Measurements from ENCODE around the gene TRPC3.

The TRPC3 gene

DNA sequence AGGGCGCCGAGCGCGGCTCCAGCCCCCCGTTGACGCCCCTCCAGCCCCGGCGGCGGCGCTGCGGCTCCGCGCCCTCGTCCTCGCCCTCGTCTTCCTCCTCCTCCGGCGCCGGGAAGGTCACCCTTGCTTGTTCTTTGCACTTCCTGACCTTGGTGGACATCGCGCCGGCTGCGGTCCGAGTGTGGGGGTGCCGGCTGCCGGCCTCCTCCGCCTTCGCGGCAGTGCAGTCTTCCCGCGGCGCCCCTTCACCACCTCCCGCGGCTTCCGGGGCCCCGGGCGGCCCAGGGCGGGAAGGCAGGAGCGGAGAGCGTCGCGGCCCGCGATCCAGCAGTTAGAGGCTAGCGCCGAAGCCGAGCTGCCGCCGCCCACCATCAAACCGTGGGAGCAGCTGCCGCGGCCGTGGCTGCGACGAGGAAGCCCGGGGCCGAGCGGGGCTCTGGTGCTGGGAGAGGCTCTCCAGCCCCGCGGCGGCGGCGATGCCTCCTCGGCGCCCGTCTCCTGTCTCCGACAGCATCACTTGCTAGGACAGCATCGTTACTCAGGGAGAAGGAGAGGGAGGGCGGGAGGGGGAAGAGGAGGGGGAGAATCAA is at the start of gene TRPC3:
Gene TRPC3, minus strand, starts transcription at position 540 of the 590 bp plus-strand sequence. Its CDS starts 380 bp downstream, at position 160.
- DNase-seq (ENCODE audit: low spot score), result peak; percentile 10

DNA sequence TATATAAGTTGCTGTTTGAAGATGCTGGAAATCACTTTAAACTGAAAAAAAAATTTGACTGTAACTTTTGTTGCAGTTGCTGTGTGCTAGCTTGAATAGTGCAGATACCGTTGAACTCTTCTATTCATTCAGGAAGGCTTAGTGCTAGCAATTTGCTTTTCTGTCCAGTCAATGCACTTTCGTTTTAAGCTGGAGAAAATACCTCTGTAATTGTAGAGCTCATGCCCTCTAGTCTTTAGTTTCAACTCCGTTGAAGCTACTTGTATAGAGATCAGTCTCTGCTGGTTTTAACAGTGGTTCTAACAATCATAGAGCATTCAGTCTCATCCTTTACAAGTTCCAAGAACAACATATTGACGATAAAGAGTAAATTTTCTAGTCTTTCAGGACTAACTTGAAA is 49.0 kb upstream of the TRPC3 start:
- DNase-seq (ENCODE audit: low spot score), result no peak

DNA sequence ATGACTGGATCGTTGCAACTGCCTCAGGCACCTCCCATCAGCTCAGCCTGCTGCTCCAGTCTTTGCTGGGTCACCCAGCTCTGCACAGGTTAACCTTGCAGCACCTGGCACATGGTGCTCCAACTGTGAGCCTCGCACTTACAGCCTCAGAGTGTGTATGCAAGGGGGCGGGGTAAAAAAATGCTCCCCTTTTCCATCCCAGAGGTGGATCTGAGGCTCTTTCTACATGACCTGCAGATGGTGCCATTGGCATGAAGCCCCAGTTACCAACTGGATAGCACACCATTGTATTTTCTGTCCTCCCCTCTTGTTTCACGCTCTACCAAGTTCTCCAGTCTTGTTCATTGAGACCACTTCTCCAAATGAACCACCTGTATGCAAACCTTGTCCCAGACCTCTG is 46.2 kb upstream of the TRPC3 start:
- no peak for DNase-seq (ENCODE audit: low spot score)

DNA sequence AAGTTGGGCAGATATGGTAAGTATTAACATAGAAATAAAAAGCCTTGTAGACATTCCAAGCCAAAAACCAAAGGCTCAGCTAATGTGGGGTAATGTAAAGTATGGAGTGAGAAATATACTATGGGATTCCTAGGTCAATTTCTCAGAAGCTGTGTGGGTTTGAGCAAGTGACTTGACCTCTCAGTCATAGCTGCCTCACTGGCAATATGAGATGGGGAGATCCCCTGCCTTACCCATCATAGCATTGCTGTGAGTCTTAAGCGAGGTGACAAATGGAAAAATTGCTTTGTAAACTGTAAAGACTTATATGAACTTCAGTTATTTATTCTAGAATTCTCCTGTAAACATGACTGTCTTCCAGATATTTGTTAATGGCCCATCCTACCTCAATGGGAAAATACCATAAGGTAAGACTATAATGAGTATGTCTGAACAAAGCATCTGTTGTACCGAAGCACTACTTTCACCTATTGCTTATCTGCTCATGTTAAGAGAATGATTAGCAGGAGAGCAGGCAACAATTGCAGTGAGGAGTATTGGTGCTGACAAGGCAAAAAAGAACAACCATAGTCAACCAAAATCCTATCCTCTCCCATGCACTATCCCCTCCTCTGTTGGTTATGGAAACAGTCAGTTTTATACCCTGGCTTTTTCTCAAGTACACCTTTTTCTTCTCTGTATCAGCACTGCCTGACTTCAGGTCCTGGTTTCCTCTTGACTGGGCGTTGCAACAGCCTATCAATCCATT is 44.1 kb upstream of the TRPC3 start:
- DNase-seq (ENCODE audit: low spot score), result no peak

DNA sequence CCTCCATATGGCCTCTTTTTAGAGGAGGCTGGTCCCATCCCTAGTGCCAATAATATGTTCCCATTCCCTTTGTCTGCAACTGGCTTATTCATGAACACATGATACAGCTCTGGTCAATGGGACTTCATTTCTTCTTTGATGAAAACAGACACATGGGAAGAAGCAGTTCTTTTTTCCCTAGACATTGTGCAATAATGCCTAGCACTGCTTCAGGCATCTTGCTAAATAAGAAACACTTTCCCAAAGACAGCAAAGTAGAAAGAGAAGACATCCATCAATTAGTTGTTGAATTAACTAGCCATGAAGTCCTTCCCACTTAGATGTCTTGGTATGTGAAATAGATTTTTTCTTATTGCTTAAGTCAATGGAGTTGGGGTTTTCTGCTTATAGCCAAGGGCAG is 40.1 kb upstream of the TRPC3 start:
- no peak for DNase-seq (ENCODE audit: low spot score)

DNA sequence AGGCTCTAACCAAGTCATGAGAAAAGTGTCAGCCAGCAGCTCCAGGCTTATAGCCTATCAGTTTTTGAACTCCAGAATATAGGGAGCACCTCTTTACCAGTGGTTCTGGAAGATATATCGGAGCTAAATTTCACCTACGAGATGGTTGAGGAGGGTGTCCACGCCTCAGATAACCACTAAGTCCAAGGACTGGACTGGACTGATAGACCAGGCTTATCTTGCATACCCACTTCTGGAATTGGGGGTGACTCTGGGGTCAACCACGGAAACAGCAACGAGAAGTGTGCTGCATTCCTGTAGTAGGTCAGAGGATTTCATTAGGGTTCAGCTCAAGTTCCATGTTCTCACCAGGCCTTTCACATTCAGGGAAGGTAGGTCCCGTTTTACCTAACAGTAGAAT is 38.6 kb upstream of the TRPC3 start:
- no peak for DNase-seq (ENCODE audit: low spot score)

DNA sequence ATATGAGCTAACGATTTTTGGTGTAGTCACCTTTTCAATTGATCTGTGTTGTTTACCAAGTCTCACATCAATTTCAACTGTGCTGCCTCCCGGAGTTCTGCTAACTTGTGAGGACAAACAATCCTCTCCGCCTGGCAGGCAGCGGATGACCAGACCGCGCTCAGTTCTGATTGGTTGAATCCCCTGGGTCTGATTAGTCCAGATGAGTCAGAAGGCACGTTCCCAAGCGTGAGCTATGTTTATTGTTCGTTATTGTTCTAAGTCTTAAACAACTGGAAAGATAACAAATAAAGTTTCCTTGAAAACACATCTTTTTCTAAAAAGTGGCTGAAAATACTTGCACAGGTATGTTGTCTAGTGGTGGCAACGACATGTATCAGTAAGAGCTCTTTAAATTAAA is 37.9 kb upstream of the TRPC3 start:
- no peak for DNase-seq (ENCODE audit: low spot score)

DNA sequence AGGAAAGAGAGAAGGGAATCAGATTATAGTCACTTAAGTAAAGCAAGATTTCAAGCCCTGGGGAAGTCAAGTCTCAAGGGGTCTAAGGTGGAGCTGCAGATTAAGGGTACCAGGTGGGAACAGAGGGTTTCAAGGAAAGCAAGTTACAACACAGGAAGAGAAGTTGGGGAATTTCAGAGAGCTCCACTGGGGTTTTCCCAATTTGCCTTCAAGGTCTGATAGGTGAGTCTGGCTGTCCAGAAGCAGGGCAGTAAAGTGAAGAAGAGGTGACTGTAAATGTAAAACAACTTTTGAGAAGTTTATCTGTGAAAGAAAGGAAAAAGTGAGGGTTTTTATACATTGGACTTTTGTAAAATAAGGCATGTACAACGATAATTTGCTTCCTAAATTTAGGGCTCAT is 37.1 kb upstream of the TRPC3 start:
- peak; percentile 12 for DNase-seq (ENCODE audit: low spot score)

DNA sequence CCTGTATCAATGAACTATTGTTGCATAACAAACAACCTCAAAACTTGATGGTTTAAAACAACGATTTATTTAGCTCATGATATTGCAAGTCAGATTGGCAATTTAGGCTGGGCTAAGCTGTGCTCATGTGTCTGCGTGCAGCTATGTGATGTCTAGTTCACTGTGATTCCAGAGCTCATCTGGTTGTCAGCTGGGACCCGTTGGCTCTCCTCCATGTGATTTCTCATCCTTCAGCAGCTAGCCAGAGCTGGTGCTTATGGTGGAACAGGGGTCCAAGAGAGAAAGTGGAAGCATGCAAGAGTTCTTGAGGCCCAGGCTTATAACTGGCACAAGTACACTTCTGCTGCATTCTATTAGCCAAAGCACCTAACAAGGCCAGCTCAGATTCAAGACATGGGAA is 28.8 kb upstream of the TRPC3 start:
- DNase-seq (ENCODE audit: low spot score), result no peak

DNA sequence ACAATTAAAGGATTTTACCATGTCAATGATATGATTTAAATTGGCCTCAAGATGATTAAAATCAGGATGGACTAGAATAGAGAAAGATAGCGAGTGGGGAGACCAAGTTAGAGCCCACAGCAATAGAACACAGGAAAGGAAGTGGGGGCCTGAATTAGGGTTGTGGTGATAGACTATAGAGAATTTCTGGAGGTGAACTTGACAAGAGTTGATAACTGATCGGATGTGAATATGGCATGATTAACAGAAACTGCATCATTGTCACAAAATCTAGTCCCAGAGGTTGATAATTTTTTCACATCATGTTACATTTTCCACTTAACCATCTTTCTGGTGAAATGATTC is 26.3 kb upstream of the TRPC3 start:
- DNase-seq (ENCODE audit: low spot score), result no peak

DNA sequence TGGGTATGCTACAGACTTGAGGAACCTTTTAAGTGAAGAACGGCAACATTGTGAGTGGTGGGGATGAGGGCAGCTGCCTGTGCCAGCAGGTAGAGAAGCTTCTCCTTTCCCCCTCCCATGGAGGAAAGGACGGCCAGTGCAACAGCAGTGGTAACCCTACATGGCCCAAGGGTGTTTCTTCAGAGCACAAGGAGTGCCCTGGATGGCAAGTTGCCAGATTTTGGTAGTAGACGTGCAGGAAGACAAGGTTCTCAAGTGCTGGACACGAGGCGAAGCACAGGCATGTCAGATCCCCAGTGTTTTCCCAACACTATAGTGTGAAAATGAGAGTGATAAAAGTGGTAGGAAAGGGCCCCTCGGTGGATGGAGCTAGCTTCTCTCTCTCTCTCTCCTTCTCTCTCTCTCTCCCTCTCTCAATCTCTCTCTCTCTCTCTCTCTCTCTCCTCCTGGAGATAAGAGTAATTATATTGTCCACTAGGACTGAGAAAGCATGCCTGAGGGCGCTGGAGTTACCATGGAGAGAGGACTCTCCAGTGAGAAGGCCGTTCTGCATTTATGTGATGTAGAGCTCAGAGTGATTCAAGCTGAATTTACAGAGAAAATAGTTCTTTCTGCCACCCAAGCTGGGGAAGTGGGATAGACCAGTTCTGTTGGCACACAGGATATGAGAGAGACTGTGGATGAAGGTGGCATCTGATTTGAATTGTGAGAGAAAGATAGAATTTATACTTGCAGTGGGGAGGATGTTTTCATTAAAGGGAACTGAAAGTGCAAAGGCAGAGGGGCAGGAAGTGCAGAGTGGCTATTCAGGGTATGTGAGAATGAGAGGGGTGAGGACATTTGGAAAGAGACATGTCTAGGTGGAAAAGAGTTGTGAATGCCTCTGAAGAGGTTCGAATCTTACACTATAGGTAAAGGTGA is 25.7 kb upstream of the TRPC3 start:
- no peak for DNase-seq (ENCODE audit: low spot score)

DNA sequence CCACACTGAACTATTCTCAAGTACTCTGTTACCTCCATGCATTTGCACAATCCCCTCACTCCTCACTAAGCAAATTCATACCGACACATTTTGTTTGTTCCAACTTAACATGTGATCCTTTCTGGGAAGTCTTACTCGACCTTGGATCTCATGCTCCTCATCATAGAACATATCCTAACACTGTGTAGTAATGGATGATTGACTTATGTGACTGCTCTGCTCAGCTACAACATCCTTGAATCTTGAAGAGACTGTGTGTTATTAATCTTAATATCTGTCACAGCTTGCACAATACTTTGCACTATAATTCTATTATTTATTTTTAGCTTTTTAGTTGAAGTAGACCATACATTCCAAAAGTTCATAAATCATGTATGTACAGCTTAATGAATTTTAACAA is 23.9 kb upstream of the TRPC3 start:
- no peak for DNase-seq (ENCODE audit: low spot score)

DNA sequence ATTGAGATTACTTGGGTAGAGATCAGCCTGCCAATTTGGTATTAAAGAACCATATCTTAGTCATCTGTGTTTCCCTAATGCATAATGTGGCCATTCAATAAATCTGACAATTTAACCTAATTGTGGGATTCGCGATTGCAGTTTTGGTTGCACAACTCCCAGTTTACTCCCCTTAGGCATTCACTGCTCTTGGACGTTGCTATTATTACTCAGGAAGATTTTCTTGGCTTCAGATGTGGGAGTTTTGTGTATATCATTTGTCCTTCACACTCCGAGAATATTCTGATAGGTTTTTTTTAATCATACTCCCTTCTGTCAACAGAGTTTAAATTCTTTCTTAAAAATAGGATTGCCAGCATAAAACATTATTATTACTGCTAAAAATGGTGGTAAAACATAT is 22.0 kb upstream of the TRPC3 start:
- no peak for DNase-seq (ENCODE audit: low spot score)

DNA sequence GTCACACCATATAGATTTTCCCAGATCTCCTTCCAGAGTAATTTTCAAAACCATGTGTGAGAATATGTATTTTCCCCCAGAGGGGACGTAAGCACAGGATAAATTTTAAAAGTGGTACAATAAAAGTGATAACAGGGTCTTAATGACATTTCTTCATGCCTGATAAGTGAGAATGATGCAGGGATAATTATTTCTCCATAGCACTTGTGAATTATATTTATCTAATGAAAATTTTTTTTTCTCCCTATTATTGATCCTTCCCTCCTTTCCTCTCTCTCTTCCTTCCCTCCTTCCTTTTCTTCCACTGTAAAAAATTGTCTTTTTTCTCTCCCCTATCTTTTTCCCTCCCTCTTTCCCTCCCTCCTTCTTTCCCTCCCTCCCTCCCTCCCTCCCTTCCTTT is 17.0 kb upstream of the TRPC3 start:
- DNase-seq (ENCODE audit: low spot score), result no peak

DNA sequence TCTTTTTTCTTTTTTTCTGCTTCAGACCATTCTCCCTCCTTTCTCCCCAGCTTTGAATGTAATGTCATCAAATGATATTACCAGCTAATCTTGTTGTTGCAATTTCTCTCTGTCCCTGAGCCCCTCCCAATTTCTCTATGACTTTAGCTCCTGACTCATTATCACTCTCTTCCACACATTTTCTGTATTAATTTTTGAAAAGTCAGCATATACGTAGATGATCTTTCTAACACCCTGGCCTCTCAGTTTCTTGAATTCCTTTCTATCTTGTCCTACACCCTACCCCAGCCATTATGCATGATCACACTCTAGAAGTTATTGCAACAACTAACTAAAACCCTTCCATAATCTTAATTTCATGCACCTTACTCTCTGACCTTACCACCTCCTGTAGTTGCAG is 13.1 kb upstream of the TRPC3 start:
- no peak for DNase-seq (ENCODE audit: low spot score)

DNA sequence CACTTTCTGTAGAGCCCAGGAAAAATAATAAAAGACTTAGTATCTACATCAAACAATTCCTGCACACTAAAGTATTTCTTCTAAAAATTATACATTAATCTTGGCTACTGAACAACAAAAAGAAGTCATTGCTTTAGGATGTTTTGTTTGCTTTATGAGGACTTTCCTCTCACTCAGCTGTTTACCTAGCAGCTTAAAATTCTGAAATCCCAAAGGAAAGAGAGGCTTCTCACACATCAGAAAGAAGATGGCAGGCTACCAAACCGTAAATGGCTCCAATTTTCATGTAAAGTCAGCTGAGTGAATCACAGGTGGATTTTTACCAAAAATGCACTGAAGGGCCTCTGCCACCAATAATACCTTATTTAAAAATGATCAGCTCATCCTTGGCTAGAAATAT is 9.0 kb upstream of the TRPC3 start:
- no peak for DNase-seq (ENCODE audit: low spot score)

DNA sequence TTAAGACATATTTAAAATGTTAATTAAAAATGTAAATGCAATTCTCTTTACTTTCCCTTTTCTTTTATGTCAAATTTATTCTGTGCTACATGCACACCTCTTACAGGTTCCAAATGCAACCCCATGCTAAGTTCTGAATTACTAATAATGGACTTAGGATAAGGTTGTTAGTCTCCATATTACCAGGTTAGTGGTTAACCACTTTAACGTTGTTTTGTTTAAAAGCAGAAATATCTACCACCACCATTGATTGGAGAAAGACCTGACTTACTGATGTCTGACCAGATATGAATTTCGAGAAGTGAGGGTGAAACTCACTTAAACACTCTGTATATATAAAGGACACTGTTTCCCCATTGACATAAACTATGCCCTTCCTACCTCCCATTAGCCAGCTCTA is 6.9 kb upstream of the TRPC3 start:
- no peak for DNase-seq (ENCODE audit: low spot score)

DNA sequence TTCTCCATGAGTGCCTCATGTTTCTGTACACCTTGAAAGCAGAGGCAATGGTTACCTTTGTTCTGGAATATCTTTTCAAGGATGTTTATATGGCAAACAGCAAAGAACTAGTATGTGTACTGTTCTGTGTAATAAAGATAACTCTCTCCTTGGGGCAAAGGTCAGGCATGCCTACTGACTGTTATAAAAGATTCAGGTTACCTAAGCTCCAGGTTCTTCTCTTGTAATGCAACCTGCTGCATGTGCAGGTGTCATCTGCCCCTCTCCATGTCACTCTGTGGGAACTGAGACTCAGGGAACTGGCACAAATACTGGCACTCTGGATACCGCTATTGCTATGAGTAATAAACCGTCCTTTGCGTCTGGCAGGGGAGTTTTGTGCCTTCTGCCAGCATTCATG is 5.4 kb upstream of the TRPC3 start:
- no peak for DNase-seq (ENCODE audit: low spot score)

DNA sequence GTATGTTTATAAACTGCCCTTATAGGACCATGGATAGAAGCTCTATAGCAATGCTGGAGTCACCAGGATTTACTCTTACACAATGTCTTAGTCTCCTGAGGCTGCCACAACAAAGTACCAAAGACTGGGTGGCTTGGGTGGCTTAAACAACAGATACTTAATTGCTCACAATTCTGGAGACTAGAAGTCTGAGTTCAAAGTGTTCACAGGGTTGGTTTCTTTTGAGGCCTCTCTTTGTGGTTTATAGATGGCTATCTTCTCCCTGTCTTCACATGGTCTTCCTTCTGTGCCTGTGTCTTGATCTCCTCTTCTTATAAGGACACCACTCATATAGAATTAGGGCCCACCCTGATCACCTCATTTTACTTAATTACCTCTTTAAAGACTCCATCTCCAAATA is 2.0 kb upstream of the TRPC3 start:
- DNase-seq (ENCODE audit: low spot score), result no peak

DNA sequence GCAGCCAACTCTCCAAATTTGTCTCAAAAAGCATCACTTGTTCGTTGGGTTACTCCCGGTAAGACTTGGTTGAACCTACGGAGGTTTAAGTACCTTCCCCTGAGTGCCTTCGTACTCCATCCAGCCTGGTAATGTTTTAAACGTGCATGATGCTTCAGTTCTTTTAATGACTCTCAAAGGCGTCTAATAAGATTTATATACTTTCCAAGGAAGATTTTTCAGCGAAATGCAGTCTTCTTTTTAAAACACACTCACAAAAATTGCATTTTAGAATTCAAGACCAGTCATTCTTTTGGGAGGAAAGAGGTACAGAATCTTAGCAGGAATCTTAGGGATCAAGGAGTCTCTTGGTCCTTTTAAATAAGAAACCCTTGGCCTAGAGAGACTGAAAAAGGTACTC is 430 bp upstream of the TRPC3 start:
- no peak for DNase-seq (ENCODE audit: low spot score)

DNA sequence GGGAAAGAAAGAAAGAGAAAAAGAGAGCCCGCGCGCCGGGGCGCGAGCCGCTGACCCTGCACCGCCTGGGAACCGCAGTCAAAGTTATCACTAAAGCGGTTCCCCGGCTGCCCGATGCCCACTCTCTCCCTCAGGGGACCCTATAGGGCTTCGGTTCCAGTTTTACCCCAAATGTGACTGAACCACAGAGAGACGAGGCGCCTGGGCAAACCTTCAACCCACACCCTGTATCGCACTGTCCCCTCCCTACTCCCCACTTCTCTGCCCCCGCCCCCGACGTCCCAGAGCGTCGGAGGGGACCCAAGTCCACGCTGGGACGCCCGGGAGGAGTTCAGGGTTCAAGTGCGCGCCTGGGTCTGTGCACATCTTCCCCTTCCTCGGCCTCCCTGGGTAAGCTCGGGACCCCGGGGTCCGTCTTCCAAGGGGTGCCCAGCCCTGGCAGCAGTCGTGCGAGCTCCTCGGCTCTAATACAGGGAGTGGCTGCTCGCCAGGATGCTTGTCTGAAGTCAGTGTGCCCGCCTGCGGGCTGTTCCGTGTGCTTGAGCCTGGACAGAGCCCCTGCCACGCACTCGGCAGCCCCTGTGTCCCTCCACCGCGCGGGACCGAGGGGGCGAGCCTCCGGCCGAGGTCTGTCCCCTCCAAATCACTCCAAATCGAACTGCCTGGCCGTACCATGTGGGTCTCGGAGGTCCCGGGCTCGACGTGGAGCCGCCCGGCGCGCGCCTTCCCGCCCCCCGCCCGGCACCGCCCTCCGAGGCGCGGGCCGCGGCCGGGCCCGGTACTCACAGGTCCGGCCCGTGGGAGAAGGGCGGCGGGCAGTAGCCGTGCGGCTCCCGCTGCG is 960 bp downstream of the TRPC3 start:
- peak; percentile 6 for DNase-seq (ENCODE audit: low spot score)

DNA sequence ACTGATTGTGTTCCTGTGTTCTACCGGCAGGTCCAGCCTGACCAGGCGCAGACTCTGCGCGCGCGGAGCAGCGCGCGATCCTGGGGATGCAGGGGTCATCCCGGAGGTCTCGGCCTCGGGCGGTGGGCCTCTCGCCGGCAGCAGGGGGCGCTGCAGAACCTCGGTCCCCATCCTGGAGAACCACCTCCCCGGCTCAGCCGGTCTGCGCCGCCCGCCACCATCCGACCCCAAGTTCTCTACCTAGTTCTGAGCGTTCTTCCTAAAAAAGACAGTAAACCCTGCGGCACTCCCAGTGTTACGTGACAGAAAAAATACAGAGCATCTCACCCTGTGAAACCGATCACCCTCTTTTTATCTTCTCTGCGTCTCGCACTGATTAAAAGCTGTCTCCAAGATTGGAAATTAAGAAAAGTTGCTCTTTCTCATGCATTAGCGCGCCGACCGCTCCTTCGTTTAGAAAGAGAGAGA is 1.6 kb downstream of the TRPC3 start:
- peak; percentile 58 for DNase-seq (ENCODE audit: low spot score)

Measured in kidney tubule cell (primary cell).